ENCODE data around the gene CHD3. TPM values are rescaled to one million over a fixed set of nuclear protein-coding genes. Genes with fewer than 3 reads are reported as not detected.
A peak's percentile ranks its signal among the peaks of the same experiment; 100 is the strongest.
"Not testable (repeated sequence)": the region's sequence is repeated elsewhere in the genome, so short reads cannot be mapped to it uniquely, and the experiment has no call there.

Gene CHD3
- total and polyA plus RNA-seq, 4 donors, result 60.9 to 112 (median 76.5) TPM

GRCh38 chr17:7859028-7859427, 29.6 kb upstream of the CHD3 start:
- H3K9ac ChIP-seq (ENCODE audit: insufficient read depth in 1 of 2, low read length in 2 of 2), result peak overlapping the region in 1 of 2 donors; percentile 71
- ATAC-seq (ENCODE audit: insufficient read depth, low FRiP score), result no peak
- no peaks in the 10 kb centered on the region for H3K27me3 ChIP-seq (ENCODE audit: control insufficient read depth in 3 of 3, insufficient read depth in 3 of 3, low read length in 2 of 3)
- H3K9me3 ChIP-seq (ENCODE audit: control insufficient read depth in 4 of 4, insufficient read depth in 3 of 4, low read length in 3 of 4), result no peaks in the 10 kb centered on the region
- no peak overlapping the region for H3K4me3 ChIP-seq
- TF ChIP-seq CTCF (IDR thresholded peaks at IDR 0.05; ENCODE audit: control extremely low read depth, extremely low read depth), result no peak
- 89 to 90% methylated on average over 8 of the region's 8 CpGs for WGBS, 2 donors
- H3K27ac ChIP-seq (ENCODE audit: low read depth in 1 of 2, low read length in 1 of 2), result peak overlapping the region in 1 of 2 donors; percentile 90
- DNase-seq, result no peak
- peaks cover 5 to 38% (median 7%) of the 10 kb centered on the region in 5 donors for H3K4me1 ChIP-seq (ENCODE audit: control insufficient read depth in 5 of 5, insufficient read depth in 5 of 5, low read length in 5 of 5)
- peaks cover 0 to 16% (median 3%) of the 10 kb centered on the region in 4 donors for H3K36me3 ChIP-seq (ENCODE audit: control insufficient read depth in 4 of 4, insufficient read depth in 4 of 4, low read length in 4 of 4)

- peaks cover 0 to 26% (median 6%) of the 10 kb centered on the region in 4 donors for H3K36me3 ChIP-seq (ENCODE audit: control insufficient read depth in 4 of 4, insufficient read depth in 4 of 4, low read length in 4 of 4)
- ATAC-seq (ENCODE audit: insufficient read depth, low FRiP score) (no peak), DNase-seq (peak; percentile 65 to 81 (median 75))
- H3K9me3 ChIP-seq (ENCODE audit: control insufficient read depth in 4 of 4, insufficient read depth in 3 of 4, low read length in 3 of 4), result no peaks in the 10 kb centered on the region
- H3K4me1 ChIP-seq (ENCODE audit: control insufficient read depth in 5 of 5, insufficient read depth in 5 of 5, low read length in 5 of 5), result peaks cover 0 to 18% (median 7%) of the 10 kb centered on the region in 5 donors
- peak; percentile 75 for TF ChIP-seq CTCF (IDR thresholded peaks at IDR 0.05; ENCODE audit: control extremely low read depth, extremely low read depth)
- H3K27ac ChIP-seq (ENCODE audit: low read depth in 1 of 2, low read length in 1 of 2), result no peak overlapping the region
- 29 to 39% methylated on average over 3 of the region's 3 CpGs for WGBS, 2 donors
- no peak overlapping the region for H3K4me3 ChIP-seq
- H3K9ac ChIP-seq (ENCODE audit: insufficient read depth in 1 of 2, low read length in 2 of 2), result no peak overlapping the region
- H3K27me3 ChIP-seq (ENCODE audit: control insufficient read depth in 3 of 3, insufficient read depth in 3 of 3, low read length in 2 of 3), result no peaks in the 10 kb centered on the region
Measured at GRCh38 chr17:7862692-7863437, 25.7 kb upstream of the CHD3 start.

DNA sequence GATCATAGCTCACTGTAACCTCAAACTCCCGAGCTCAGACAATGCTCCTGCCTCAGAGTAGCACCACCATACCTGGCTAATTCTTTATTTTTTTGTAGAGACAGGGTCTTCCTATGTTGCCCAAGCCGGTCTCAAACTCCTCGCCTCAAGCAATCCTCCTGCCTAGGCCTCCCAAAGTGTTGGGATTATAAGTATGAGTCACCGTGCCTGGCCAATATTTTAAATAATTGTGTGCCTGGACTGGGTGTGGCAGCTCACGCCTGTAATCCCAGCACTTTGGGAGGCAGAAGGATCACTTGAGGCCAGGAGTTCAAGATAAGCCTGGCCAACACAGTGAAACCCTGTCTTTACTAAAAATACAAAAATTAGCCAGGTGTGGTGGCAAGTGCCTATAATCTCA, 24.2 kb upstream of the CHD3 start:
- not testable (repeated sequence) for H3K27me3 ChIP-seq (ENCODE audit: control insufficient read depth in 3 of 3, insufficient read depth in 3 of 3, low read length in 2 of 3); H3K4me1 ChIP-seq (ENCODE audit: control insufficient read depth in 5 of 5, insufficient read depth in 5 of 5, low read length in 5 of 5); ATAC-seq (ENCODE audit: insufficient read depth, low FRiP score); H3K9ac ChIP-seq (ENCODE audit: insufficient read depth in 1 of 2, low read length in 2 of 2); H3K4me3 ChIP-seq; H3K9me3 ChIP-seq (ENCODE audit: control insufficient read depth in 4 of 4, insufficient read depth in 3 of 4, low read length in 3 of 4); DNase-seq; H3K27ac ChIP-seq (ENCODE audit: low read depth in 1 of 2, low read length in 1 of 2)
- 74 to 81% methylated on average over 5 of the region's 5 CpGs for WGBS, 2 donors
- peaks cover 0 to 31% (median 6%) of the 10 kb centered on the region in 4 donors for H3K36me3 ChIP-seq (ENCODE audit: control insufficient read depth in 4 of 4, insufficient read depth in 4 of 4, low read length in 4 of 4)

- no peaks in the 10 kb centered on the region for H3K9me3 ChIP-seq (ENCODE audit: control insufficient read depth in 4 of 4, insufficient read depth in 3 of 4, low read length in 3 of 4)
- peaks cover 0 to 4% (median 3%) of the 10 kb centered on the region in 5 donors for H3K4me1 ChIP-seq (ENCODE audit: control insufficient read depth in 5 of 5, insufficient read depth in 5 of 5, low read length in 5 of 5)
- H3K4me3 ChIP-seq, result no peak overlapping the region
- H3K36me3 ChIP-seq (ENCODE audit: control insufficient read depth in 4 of 4, insufficient read depth in 4 of 4, low read length in 4 of 4), result peaks cover 0 to 30% (median 6%) of the 10 kb centered on the region in 4 donors
- H3K27me3 ChIP-seq (ENCODE audit: control insufficient read depth in 3 of 3, insufficient read depth in 3 of 3, low read length in 2 of 3), result no peaks in the 10 kb centered on the region
- ATAC-seq (ENCODE audit: insufficient read depth, low FRiP score) (no peak), DNase-seq (no peak)
- no peak overlapping the region for H3K27ac ChIP-seq (ENCODE audit: low read depth in 1 of 2, low read length in 1 of 2)
- TF ChIP-seq CTCF (IDR thresholded peaks at IDR 0.05; ENCODE audit: control extremely low read depth, extremely low read depth), result no peak
- no peak overlapping the region for H3K9ac ChIP-seq (ENCODE audit: insufficient read depth in 1 of 2, low read length in 2 of 2)
- 93 to 94% methylated on average over 5 of the region's 5 CpGs for WGBS, 2 donors
Measured at GRCh38 chr17:7864995-7865650, 23.5 kb upstream of the CHD3 start.

Measured in lung (tissue), 12 donors.